Esophagus muscularis mucosa (tissue), 4 donors: ENCODE results near the gene SGIP1. TPM values are rescaled to one million over a fixed set of nuclear protein-coding genes. Genes with fewer than 3 reads are reported as not detected.

ENCODE experiments used
- DNase-seq: peaks from one replicate; pipeline ENCODE4 v3.0.0-alpha.2; 2017; ENCODE audit errors: extremely low spot score
- H3K27ac ChIP-seq, 4 donors: fragments of 200-600 bp; sonication (generic); replicated peaks in 1 of 4; 1 replicate in 3 of 4; 2 replicates in 1 of 4; pipeline ENCODE4 v1.5.1; 2016 to 2019; ENCODE audit warnings: mild to moderate bottlenecking in 1 of 4
- H3K27me3 ChIP-seq, 4 donors: fragments of 200-600 bp; sonication (generic); one replicate each; pipeline versions ENCODE4 v1.5.1 to v1.6.0; 2016 to 2019
- H3K36me3 ChIP-seq, 4 donors: fragments of 200-600 bp; sonication (generic); one replicate each; pipeline ENCODE4 v1.5.1; 2016 to 2019
- H3K4me1 ChIP-seq, 4 donors: fragments of 200-600 bp; sonication (generic); one replicate each; pipeline ENCODE4 v1.5.1; 2016 to 2019
- H3K4me3 ChIP-seq, 4 donors: fragments of 200-600 bp; sonication (generic); 1 replicate in 2 of 4; 2 replicates in 2 of 4; pipeline ENCODE4 v1.5.1; 2016 to 2019; ENCODE audit warnings: mild to moderate bottlenecking in 4 of 4, moderate library complexity in 1 of 4
- H3K9me3 ChIP-seq, 4 donors: fragments of 200-600 bp; sonication (generic); 1 replicate in 3 of 4; 2 replicates in 1 of 4; pipeline ENCODE4 v1.5.1; 2016 to 2019
- CTCF ChIP-seq, 3 experiments: fragments of 200-600 bp in 2 of 3; fragments of 450-650 bp in 1 of 3; sonication (generic) in 2 of 3; IDR thresholded peaks; one replicate each; pipeline ENCODE4 v1.5.1; 2017 to 2019; ENCODE audit warnings: antibody characterized with exemption in 3 of 3, mild to moderate bottlenecking in 2 of 3, moderate library complexity in 1 of 3
- EP300 ChIP-seq: sonication (generic); formaldehyde crosslinking; IDR thresholded peaks from one replicate; pipeline ENCODE4 v1.6.1; 2017; ENCODE audit warnings: antibody characterized with exemption
- POLR2A ChIP-seq: fragments of 450-650 bp; IDR thresholded peaks from one replicate; pipeline ENCODE4 v1.6.1; 2017; ENCODE audit warnings: antibody characterized with exemption, moderate library complexity, mild to moderate bottlenecking, low read depth
- POLR2AphosphoS5 ChIP-seq, 2 donors: sonication (generic); formaldehyde crosslinking; IDR thresholded peaks; one replicate each; pipeline ENCODE4 v1.6.1; 2017; ENCODE audit warnings: antibody characterized with exemption in 2 of 2
- WGBS: methylation state at CpG from one replicate; pipeline ENCODE4 v1.1.5; 2018; 5-methylcytosine and 5-hydroxymethylcytosine counted together
- intact Hi-C: fragments of 100-400 bp; cut with DNase I; formaldehyde crosslinking; loops from one replicate; pipeline ENCODE4 v1.15.1; 2023
- total RNA-seq, 4 donors: library from RNA; depleted of rRNA; stranded (reverse); fragments of >200 nt; gene quantifications; one replicate each; pipeline versions ENCODE4 v1.1.0 to v1.2.1, GENCODE V29; 2016

Gene SGIP1
- total RNA-seq: 10 to 100 TPM in 3 of 4 donors, 1 to 10 TPM in 1; 9.1 to 16.2 (median 11.8) TPM

GRCh38 chr1:66533804-66534740 lies at the start of gene SGIP1:
TSS of gene SGIP1 (plus strand) at chr1:66534153. CDS start at chr1:66534359, 206 bp downstream.
- 20% methylated on average over 25 of the region's 25 CpGs for WGBS
- intact Hi-C loops: no loop called here

GRCh38 chr1:66489151-66489550 lies 44.8 kb upstream of the SGIP1 start:
- TF ChIP-seq CTCF (IDR thresholded peaks at IDR 0.05) (no peak), POLR2A (no peak), POLR2AphosphoS5 (IDR thresholded peaks at IDR 0.05) (no peak)
- Histone ChIP-seq H3K9me3 (no peaks in the 10 kb centered on the region), H3K27ac (no peak overlapping the region), H3K36me3 (no peaks in the 10 kb centered on the region), H3K4me3 (no peak overlapping the region), H3K27me3 (no peaks in the 10 kb centered on the region), H3K4me1 (peaks cover 0 to 11% (median 7%) of the 10 kb centered on the region in 4 donors)
- intact Hi-C loops: no loop called here
- WGBS: 56% methylated on average over 2 of the region's 2 CpGs
- DNase-seq: no peak

More at GRCh38 chr1:66533804-66534740, at the start of gene SGIP1:
- H3K27me3 ChIP-seq: no peaks in the 10 kb centered on the region
- no peak for DNase-seq
- H3K9me3 ChIP-seq: no peaks in the 10 kb centered on the region
- peak within 1 kb of the TSS; percentile 60 to 64 (median 62) for H3K4me3 ChIP-seq
- H3K36me3 ChIP-seq: no peaks in the 10 kb centered on the region
- peaks cover 12 to 57% (median 37%) of the 10 kb centered on the region in 4 donors for H3K4me1 ChIP-seq
- TF ChIP-seq POLR2AphosphoS5 (IDR thresholded peaks at IDR 0.05) (peak; percentile 62 to 65), CTCF (IDR thresholded peaks at IDR 0.05) (no peak)
- peak within 1 kb of the TSS; percentile 78 to 86 (median 82) for H3K27ac ChIP-seq

GRCh38 chr1:66489972-66490601 lies 43.9 kb upstream of the SGIP1 start:
- intact Hi-C loops: no loop called here
- no peak overlapping the region for H3K27ac ChIP-seq
- TF ChIP-seq POLR2A (no peak), POLR2AphosphoS5 (IDR thresholded peaks at IDR 0.05) (no peak), CTCF (IDR thresholded peaks at IDR 0.05) (no peak), EP300 (no peak)
- no peaks in the 10 kb centered on the region for H3K27me3 ChIP-seq
- H3K4me3 ChIP-seq: no peak overlapping the region
- no peak for DNase-seq
- no peaks in the 10 kb centered on the region for H3K9me3 ChIP-seq
- 50% methylated on average over 2 of the region's 2 CpGs for WGBS
- peaks cover 0 to 11% (median 7%) of the 10 kb centered on the region in 4 donors for H3K4me1 ChIP-seq
- H3K36me3 ChIP-seq: no peaks in the 10 kb centered on the region

DNA sequence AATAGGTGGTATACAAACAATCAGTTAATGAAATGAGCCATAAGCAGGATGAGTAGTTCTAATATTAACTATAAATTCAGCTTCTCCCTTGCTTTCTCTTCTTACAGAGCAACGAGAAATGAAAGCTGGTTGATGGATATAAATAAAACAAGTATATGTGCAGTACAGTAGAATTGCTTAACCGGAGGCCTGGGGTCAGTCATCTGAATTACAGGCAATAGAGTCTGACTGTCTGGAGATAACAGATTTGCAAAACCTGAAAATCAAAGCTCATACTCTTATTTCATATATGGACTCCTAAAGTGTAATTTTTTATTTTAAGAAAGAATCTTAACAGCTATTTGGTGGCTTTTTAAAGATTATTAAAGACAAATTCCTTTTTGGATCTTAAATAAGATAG lies 43.1 kb upstream of the SGIP1 start:
- no peak for TF ChIP-seq CTCF (IDR thresholded peaks at IDR 0.05)
- Histone ChIP-seq H3K27me3 (no peaks in the 10 kb centered on the region), H3K36me3 (no peaks in the 10 kb centered on the region), H3K4me3 (no peak overlapping the region), H3K4me1 (peaks cover 0 to 11% (median 7%) of the 10 kb centered on the region in 4 donors), H3K27ac (no peak overlapping the region), H3K9me3 (no peaks in the 10 kb centered on the region)
- 64% methylated on average over 2 of the region's 2 CpGs for WGBS
- intact Hi-C loops: no loop called here
- DNase-seq: no peak
